ENCODE data around the gene ARHGAP22. TPM values are rescaled to one million over a fixed set of nuclear protein-coding genes. Genes with fewer than 3 reads are reported as not detected.
"Not testable (repeated sequence)": the region's sequence is repeated elsewhere in the genome, so short reads cannot be mapped to it uniquely, and the experiment has no call there.

The ARHGAP22 gene
- polyA plus RNA-seq, 1 of the 3 experiments (the other 2 are of a cell fraction) = 12.4 TPM

GRCh38 chr10:48648172-48648942 lies 43.5 kb upstream of the ARHGAP22 start:
- H3K27me3 ChIP-seq (ENCODE audit: insufficient read depth) = no peaks in the 10 kb centered on the region
- no peaks in the 10 kb centered on the region for H3K9me2 ChIP-seq
- H3K9me3 ChIP-seq = no peaks in the 10 kb centered on the region; the same call in 1 of the 2 replicates
- peaks cover 0 to 12% of the 10 kb centered on the region in 2 experiments for H3K36me3 ChIP-seq (replicated peaks in 1 of 2; ENCODE audit: control insufficient read depth in 1 of 2, insufficient read depth in 2 of 2, low read length in 1 of 2)
- H2AFZ ChIP-seq (ENCODE audit: low read depth) = no peak overlapping the region
- POLR2A ChIA-PET = no interaction called here
- no peak overlapping the region for H3K4me2 ChIP-seq
- H3K4me1 ChIP-seq (ENCODE audit: control insufficient read depth in 1 of 2, insufficient read depth in 2 of 2, low read depth in 1 of 2, low read length in 1 of 2) = no peaks in the 10 kb centered on the region; a peak in 1 of 4 replicates
- no peak overlapping the region for H3K27ac ChIP-seq (ENCODE audit: low read depth in 2 of 2, low read length in 1 of 2)
- CTCF ChIA-PET = interaction anchor here (2.6 to 14.1 kb wide), 3 partner anchors 8 to 94 kb away, joined by 9 to 662 read pairs (median 15); no protein-coding TSS in a partner anchor
- no peaks in the 10 kb centered on the region for H4K20me1 ChIP-seq (ENCODE audit: insufficient read depth)
- H3K79me2 ChIP-seq (ENCODE audit: insufficient read depth) = peaks cover 60% of the 10 kb centered on the region
- no peak overlapping the region for H3K9ac ChIP-seq
- H3K4me3 ChIP-seq (ENCODE audit: low read depth in 2 of 2, low read length in 1 of 2) = no peak overlapping the region
- H3F3A ChIP-seq (replicated peaks; ENCODE audit: insufficient read depth) = peaks cover 4% of the 10 kb centered on the region
- no peak for TF ChIP-seq MXI1 (IDR thresholded peaks at IDR 0.05; ENCODE audit: low read depth, low read length)
- no peak for TF ChIP-seq FOXJ3 (CRISPR knock-in tag; IDR thresholded peaks at IDR 0.05)
- TF ChIP-seq, protein P1, sequence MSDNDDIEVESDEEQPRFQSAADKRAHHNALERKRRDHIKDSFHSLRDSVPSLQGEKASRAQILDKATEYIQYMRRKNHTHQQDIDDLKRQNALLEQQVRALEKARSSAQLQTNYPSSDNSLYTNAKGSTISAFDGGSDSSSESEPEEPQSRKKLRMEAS (IDR thresholded peaks at IDR 0.05; ENCODE audit: low read depth) = no peak
- TF ChIP-seq PBX3 (IDR thresholded peaks at IDR 0.05) = no peak
- no peak for TF ChIP-seq GABPA (IDR thresholded peaks at IDR 0.05; ENCODE audit: low read depth)
- TF ChIP-seq RCOR1 (IDR thresholded peaks at IDR 0.05; ENCODE audit: low read length) = no peak
- no peak for TF ChIP-seq FOSL2 (IDR thresholded peaks at IDR 0.05; ENCODE audit: borderline replicate concordance, low read depth)
- DNase-seq = no peak
- WGBS (ENCODE audit: low lambda C conversion rate) = 94% methylated on average over 7 of the region's 12 CpGs

DNA sequence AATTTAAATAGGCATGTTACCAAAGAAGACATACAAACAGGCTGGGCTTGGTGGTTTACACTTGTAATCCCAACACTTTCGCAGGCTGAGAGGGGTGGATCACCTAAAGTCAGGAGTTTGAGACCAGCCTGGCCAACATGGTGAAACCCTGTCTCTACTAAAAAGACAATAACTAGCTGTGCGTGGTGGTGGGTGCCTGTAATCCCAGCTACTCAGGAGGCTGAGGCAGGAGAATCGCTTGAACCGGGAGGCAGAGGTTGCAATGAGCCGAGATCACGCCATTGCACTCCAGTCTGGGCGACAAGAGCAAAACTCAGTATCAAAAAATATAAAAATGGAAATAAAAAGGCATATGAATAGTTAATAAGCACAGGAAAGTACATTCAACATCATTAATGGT lies 42.2 kb upstream of the ARHGAP22 start:
- H3K4me2 ChIP-seq; H3K9me2 ChIP-seq; H4K20me1 ChIP-seq (ENCODE audit: insufficient read depth); H3K9ac ChIP-seq; DNase-seq; H3K4me3 ChIP-seq (ENCODE audit: low read depth in 2 of 2, low read length in 1 of 2); H3K27ac ChIP-seq (ENCODE audit: low read depth in 2 of 2, low read length in 1 of 2); H3K27me3 ChIP-seq (ENCODE audit: insufficient read depth); H3F3A ChIP-seq (replicated peaks; ENCODE audit: insufficient read depth); H3K9me3 ChIP-seq; H2AFZ ChIP-seq (ENCODE audit: low read depth); H3K4me1 ChIP-seq (ENCODE audit: control insufficient read depth in 1 of 2, insufficient read depth in 2 of 2, low read depth in 1 of 2, low read length in 1 of 2); POLR2A ChIA-PET; H3K36me3 ChIP-seq (replicated peaks in 1 of 2; ENCODE audit: control insufficient read depth in 1 of 2, insufficient read depth in 2 of 2, low read length in 1 of 2): not testable (repeated sequence)
- CTCF ChIA-PET = interaction anchor here (2.6 to 2.7 kb wide), 2 partner anchors 9 to 39 kb away, joined by 9 to 15 read pairs; no protein-coding TSS in a partner anchor
- H3K79me2 ChIP-seq (ENCODE audit: insufficient read depth) = peaks cover 58% of the 10 kb centered on the region
- 94% methylated on average over 7 of the region's 7 CpGs for WGBS (ENCODE audit: low lambda C conversion rate)

DNA sequence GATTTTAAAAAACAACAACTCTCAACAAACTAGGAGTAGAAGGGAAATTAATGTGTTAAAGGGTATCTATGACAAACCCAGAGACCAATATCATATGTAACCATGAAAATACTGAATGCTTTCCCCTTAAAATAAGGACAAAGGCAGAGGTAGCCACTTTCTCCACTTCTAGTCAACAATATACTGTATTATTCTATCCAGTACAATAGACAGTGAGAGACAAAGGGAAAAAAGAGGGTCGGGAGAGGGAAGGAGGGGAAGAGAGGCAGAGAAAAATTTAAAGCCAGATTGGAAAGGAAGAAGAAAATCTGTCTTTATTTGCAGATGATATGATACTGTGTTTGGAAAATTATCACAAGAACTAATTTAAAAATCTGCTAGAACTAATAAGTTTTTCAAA lies 40.7 kb upstream of the ARHGAP22 start:
- Histone ChIP-seq H3K9me2 (no peaks in the 10 kb centered on the region), H3F3A (replicated peaks; ENCODE audit: insufficient read depth) (peaks cover 9% of the 10 kb centered on the region), H2AFZ (ENCODE audit: low read depth) (no peak overlapping the region; the same call in 1 of the 2 replicates), H3K27me3 (ENCODE audit: insufficient read depth) (no peaks in the 10 kb centered on the region), H3K4me1 (ENCODE audit: control insufficient read depth in 1 of 2, insufficient read depth in 2 of 2, low read depth in 1 of 2, low read length in 1 of 2) (no peaks in the 10 kb centered on the region), H3K27ac (ENCODE audit: low read depth in 2 of 2, low read length in 1 of 2) (no peak overlapping the region), H3K9ac (no peak overlapping the region), H3K79me2 (ENCODE audit: insufficient read depth) (peaks cover 60% of the 10 kb centered on the region), H3K4me3 (ENCODE audit: low read depth in 2 of 2, low read length in 1 of 2) (no peak overlapping the region), H3K9me3 (peaks cover 8% of the 10 kb centered on the region), H4K20me1 (ENCODE audit: insufficient read depth) (no peaks in the 10 kb centered on the region), H3K4me2 (no peak overlapping the region), H3K36me3 (replicated peaks in 1 of 2; ENCODE audit: control insufficient read depth in 1 of 2, insufficient read depth in 2 of 2, low read length in 1 of 2) (peaks cover 0 to 9% of the 10 kb centered on the region in 2 experiments)
- CTCF ChIA-PET = interaction anchor here (1.2 kb wide), 1 partner anchor 187 kb away, joined by 3 read pairs; no protein-coding TSS in a partner anchor
- WGBS (ENCODE audit: low lambda C conversion rate) = 76% methylated on average over 1 of the region's 1 CpG
- no peak for DNase-seq
- POLR2A ChIA-PET = no interaction called here
- TF ChIP-seq GABPA (IDR thresholded peaks at IDR 0.05; ENCODE audit: low read depth) = no peak
- no peak for TF ChIP-seq PBX3 (IDR thresholded peaks at IDR 0.05)
- TF ChIP-seq EZH2phosphoT487 (IDR thresholded peaks at IDR 0.05; ENCODE audit: borderline replicate concordance, low read depth) = no peak
- TF ChIP-seq GATA2 (CRISPR knock-in tag; IDR thresholded peaks at IDR 0.05) = no peak
- TF ChIP-seq, protein P2, sequence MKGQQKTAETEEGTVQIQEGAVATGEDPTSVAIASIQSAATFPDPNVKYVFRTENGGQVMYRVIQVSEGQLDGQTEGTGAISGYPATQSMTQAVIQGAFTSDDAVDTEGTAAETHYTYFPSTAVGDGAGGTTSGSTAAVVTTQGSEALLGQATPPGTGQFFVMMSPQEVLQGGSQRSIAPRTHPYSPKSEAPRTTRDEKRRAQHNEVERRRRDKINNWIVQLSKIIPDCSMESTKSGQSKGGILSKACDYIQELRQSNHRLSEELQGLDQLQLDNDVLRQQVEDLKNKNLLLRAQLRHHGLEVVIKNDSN (IDR thresholded peaks at IDR 0.05; ENCODE audit: borderline replicate concordance, low read depth) = no peak
- TF ChIP-seq JUND (IDR thresholded peaks at IDR 0.05) = no peak

GRCh38 chr10:48641099-48641690 lies 36.3 kb upstream of the ARHGAP22 start:
- DNase-seq; POLR2A ChIA-PET; H3K4me3 ChIP-seq (ENCODE audit: low read depth in 2 of 2, low read length in 1 of 2); H3K4me2 ChIP-seq; H4K20me1 ChIP-seq (ENCODE audit: insufficient read depth); H3K4me1 ChIP-seq (ENCODE audit: control insufficient read depth in 1 of 2, insufficient read depth in 2 of 2, low read depth in 1 of 2, low read length in 1 of 2); H3K27ac ChIP-seq (ENCODE audit: low read depth in 2 of 2, low read length in 1 of 2); H3K36me3 ChIP-seq (replicated peaks in 1 of 2; ENCODE audit: control insufficient read depth in 1 of 2, insufficient read depth in 2 of 2, low read length in 1 of 2); H3K9me2 ChIP-seq; H3K27me3 ChIP-seq (ENCODE audit: insufficient read depth); H2AFZ ChIP-seq (ENCODE audit: low read depth); H3K9ac ChIP-seq: not testable (repeated sequence)
- CTCF ChIA-PET = interaction anchor here (1.0 to 1.7 kb wide), 2 partner anchors 15 to 33 kb away, joined by 4 to 8 read pairs; no protein-coding TSS in a partner anchor
- WGBS (ENCODE audit: low lambda C conversion rate) = 76% methylated on average over 4 of the region's 4 CpGs
- Histone ChIP-seq H3K9me3 (peaks cover 18% of the 10 kb centered on the region), H3K79me2 (ENCODE audit: insufficient read depth) (peaks cover 55% of the 10 kb centered on the region), H3F3A (replicated peaks; ENCODE audit: insufficient read depth) (peaks cover 10% of the 10 kb centered on the region)
